GM21786 (cell line): ENCODE results near the gene SPSB1.
"Not testable (repeated sequence)": the region's sequence is repeated elsewhere in the genome, so short reads cannot be mapped to it uniquely, and the experiment has no call there.

Experiments
- ATAC-seq: cut with Tn5 transposase; IDR thresholded peaks from one replicate; pipeline ENCODE4 v1.9.1; 2021; ENCODE audit not compliant: unreplicated experiment

Gene SPSB1

GRCh38 chr1:9299571-9300541 is 7.2 kb downstream of the SPSB1 start:
- not testable (repeated sequence) for ATAC-seq

DNA sequence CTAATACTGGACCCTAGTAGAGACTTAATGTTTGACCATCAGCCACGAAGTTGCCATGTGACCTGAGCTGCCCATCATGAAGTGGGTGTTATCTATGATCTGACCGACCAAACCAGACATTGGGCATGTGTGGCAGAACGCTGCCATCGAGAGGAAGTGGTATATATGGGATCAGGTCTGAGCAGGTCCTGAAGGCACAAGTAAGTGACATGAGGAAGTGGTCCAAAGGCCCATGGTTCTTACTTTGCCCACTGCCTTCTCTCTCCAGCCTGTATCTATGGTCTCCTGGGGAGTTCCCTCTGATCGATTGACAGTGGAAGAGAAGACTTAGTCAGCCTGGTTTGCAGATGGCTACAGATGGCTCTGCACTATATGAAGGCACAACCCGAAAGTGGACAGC is 7.9 kb downstream of the SPSB1 start:
- ATAC-seq, result no peak

- ATAC-seq, result no peak
Measured at GRCh38 chr1:9302745-9303524, 10.2 kb downstream of the SPSB1 start.

GRCh38 chr1:9303916-9304315 is 11.2 kb downstream of the SPSB1 start:
- ATAC-seq, result no peak

DNA sequence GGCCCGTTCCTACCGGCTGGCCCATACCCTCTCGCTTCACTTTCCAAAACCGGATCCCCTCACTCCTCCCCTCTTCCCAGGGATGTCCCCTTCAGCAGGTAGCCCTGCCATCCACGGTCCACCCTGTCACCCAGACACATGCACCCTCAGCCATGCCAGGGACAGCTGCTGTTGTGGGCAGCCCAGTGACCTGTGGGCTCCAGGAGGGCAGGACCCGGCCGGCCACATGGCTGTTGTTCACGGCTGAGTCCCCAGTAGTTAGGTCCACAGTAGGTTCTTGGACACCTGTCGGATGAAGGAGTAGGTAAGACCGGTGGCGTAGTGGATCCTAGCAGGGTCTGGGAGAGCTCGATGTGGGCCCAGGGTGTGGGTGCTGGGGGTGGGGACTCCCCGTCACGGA is 12.5 kb downstream of the SPSB1 start:
- ATAC-seq, result no peak

- no peak for ATAC-seq
Measured at GRCh38 chr1:9306006-9306405, 13.3 kb downstream of the SPSB1 start.

DNA sequence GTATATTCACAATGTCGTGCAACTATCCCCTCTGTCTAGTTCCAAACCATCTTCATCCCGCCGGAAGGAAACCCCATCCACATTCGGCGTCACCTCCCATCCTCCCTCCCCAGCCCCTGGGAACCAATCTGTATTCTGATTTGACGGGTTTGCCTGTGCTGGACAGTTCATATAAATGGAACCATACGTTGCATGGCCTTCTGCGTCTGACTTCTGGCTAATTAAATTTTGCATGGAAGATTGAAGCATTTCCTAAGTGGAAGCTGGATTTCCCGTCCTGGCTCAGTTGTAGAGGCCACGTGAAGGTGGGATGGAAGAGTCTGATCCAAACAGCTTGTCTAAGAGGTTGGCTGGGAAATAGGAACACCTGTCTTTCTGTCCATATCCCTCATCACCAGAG is 14.6 kb downstream of the SPSB1 start:
- ATAC-seq, result no peak

DNA sequence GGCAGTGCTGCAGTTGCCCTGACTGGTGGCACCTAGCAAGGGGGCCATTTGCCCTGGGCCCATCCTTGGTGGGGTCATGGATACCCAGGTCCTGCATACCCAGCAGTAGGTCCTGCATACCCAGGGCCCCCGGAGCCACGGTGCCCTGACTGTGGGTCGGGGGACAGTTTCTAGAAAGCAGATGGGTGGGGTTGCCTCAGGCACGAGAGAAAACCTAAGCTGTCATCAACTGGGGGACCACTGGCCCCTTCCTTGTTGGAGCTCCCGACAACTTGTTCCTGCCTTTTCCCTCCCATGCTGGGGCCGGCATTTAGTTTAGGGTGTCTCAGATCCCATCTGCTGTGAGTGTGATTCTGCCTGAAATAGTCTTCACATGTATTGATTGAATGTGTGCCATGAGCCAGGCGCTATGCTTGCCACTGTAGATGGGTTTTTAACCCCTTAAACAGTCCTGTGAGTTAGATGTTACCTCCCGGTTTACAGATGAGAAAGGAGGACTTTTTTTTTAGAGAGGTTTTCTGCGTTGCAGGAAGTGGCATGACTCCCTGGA is 15.6 kb downstream of the SPSB1 start:
- no peak for ATAC-seq

DNA sequence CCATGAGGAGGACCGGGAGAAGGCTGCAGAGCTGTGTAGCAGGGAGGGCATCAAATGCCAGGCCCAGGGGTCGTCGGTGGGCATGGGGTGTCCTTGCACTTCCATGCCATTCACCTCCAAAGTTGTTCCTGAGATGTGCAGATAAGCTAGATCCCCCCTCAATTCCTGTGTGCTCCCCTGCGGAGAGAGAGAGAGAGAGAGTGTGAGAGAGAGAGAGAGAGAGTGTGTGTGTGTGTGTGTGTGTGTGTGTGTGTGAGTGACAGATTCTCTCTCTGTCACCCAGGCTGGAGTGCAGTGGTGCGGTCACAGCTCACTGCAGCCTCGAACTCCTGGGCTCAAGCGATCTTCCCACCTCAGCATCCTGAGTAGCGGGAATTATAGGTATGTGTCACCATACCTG is 16.4 kb downstream of the SPSB1 start:
- no peak for ATAC-seq

- ATAC-seq, result no peak
Measured at GRCh38 chr1:9309991-9310390, 17.3 kb downstream of the SPSB1 start.

DNA sequence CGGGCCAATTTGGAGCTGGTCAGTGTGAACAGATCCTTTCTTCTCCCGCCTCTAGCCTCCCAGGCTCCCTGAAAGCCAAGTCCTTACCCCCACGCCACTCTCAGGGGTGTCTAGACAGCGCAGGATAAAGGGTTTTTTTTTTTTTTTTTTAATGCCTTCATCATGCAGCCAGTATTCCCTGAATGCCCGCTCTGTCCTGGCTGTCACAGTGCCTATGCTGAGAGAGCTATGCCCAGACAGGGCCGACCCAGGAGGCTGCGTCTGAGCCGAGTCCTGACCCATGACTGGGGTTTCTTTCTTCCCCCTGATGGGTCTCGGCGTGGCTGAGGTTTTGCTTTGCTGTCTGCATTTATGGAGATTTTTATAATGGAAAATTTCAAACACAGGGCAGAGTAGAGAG is 18.3 kb downstream of the SPSB1 start:
- ATAC-seq, result no peak

GRCh38 chr1:9311479-9311878 is 18.8 kb downstream of the SPSB1 start:
- ATAC-seq, result no peak

DNA sequence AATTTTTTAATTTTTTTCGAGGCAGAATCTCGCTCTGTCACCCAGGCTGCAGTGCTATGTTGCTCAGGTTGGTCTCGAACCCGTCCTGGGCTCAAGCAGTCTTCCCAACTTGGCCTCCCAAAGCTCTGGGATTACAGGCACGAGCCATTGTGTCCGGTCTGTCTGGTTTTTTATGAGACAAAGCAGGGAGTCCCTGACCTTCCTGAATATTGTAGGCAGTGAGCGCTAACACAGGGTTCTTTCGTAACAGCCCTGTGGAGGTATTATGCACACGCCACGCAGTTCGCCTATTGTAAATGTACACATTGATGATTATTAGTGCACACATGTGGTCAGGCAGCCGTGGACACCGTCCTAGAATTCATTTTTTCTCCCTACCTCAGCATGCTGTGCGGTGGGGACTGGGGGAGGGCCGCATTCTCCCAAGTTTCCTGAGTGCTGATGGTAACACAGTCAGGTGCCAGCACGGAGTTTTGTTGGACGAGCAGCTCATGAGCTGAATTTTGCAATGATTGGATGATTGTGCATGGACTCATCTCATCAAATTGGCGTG is 19.6 kb downstream of the SPSB1 start:
- ATAC-seq, result no peak

- no peak for ATAC-seq
Measured at GRCh38 chr1:9313576-9313975, 20.9 kb downstream of the SPSB1 start.

GRCh38 chr1:9314111-9314510 is 21.4 kb downstream of the SPSB1 start:
- ATAC-seq, result no peak

GRCh38 chr1:9314711-9315379 is 22.2 kb downstream of the SPSB1 start:
- ATAC-seq, result no peak

DNA sequence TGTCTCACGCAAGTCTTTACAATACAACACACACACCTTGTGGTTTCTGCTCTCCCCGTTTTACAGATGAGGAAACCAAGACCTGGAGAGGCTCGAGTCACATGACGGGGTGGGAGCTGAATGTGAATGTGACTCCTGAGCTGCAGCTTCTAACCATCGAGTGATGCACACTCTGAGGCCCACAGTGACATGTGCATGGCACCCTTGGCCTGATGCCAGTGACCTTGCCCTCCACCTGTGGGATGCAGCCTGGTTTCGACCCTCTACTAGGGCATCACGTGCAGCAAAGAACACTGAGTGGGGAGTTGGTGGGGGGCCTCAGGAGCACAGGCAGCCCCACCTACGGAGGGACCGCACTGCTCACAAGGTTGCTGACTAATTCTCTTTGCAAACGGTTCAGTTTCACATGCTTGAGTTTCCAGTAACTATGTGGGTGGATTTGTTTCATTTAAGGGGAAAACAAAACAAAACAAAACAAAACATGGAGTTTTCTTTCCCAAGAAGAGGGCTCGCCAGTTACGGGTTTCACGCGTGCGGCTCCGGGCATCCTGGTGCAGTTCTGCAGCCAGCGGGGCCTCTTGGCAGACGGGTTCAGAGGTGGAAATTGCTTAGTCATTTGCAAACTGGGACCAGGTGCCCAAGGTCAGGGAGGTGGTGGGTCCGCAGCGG is 22.9 kb downstream of the SPSB1 start:
- no peak for ATAC-seq

- no peak for ATAC-seq
Measured at GRCh38 chr1:9316080-9316444, 23.4 kb downstream of the SPSB1 start.

DNA sequence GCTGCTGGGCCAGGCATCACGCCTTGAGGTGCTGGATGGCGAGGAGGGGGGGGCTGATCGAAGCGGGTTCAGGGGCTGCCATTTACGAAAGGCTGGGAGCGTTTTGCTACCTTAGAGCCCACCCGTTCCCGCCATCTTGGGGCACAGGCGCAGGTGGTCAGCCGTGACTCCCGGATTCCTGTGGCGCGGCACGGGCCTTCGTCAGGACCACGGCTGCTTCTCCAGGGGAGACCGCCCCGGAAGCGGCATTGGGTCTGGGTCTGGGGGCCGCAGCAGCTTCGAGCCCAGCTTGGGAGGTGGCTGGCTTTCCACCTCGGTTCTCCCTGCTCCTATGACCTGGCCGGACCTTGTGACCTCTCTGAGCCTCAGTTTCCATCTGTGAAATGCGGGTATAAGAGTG is 23.8 kb downstream of the SPSB1 start:
- no peak for ATAC-seq

DNA sequence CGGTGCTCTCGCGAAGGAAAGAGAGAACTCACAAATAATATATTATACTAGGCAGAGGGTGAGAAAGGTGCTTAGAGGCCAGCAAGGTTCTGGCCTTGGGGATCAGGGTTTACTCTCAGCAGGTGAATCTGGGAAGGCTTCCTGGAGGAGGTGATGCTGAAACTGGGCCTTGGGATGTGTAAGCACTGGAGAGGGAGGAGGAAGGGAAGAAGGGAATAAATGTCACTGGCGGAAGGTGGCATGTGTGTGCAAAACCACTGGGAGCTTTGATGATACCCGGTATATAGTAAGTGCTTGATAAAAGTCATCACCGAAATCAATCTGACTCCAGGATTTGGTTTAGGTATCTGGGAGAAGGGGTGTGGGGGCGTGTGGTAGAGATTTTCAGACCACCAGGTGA is 24.4 kb downstream of the SPSB1 start:
- no peak for ATAC-seq
